Measurements from ENCODE around the gene CNOT10.
"Not testable (repeated sequence)": the region's sequence is repeated elsewhere in the genome, so short reads cannot be mapped to it uniquely, and the experiment has no call there.

The CNOT10 gene

GRCh38 chr3:32794487-32795308 is 109.7 kb downstream of the CNOT10 start:
- Histone ChIP-seq H3K4me1 (ENCODE audit: control insufficient read depth, insufficient read depth, low read length) (peaks cover 25% of the 10 kb centered on the region; the same call in 1 of the 2 replicates), H3K9me3 (ENCODE audit: control insufficient read depth, insufficient read depth, low read depth, low read length) (no peaks in the 10 kb centered on the region), H3K9ac (ENCODE audit: low read length) (peak overlapping the region; percentile 88), H3K27ac (ENCODE audit: low read depth, low read length) (no peak overlapping the region; the same call in 1 of the 2 replicates), H3K4me3 (ENCODE audit: low read depth, low read length) (peak overlapping the region; percentile 59; the same call in 1 of the 2 replicates), H3K36me3 (ENCODE audit: control insufficient read depth, insufficient read depth, low read length) (peaks cover 3% of the 10 kb centered on the region; the same call in 1 of the 2 replicates), H3K27me3 (ENCODE audit: control insufficient read depth, insufficient read depth, low read length) (no peaks in the 10 kb centered on the region)

- not testable (repeated sequence) for H3K36me3 ChIP-seq (ENCODE audit: control insufficient read depth, insufficient read depth, low read length); H3K9me3 ChIP-seq (ENCODE audit: control insufficient read depth, insufficient read depth, low read depth, low read length); H3K27me3 ChIP-seq (ENCODE audit: control insufficient read depth, insufficient read depth, low read length)
- peak overlapping the region; percentile 88 for H3K9ac ChIP-seq (ENCODE audit: low read length)
- H3K4me1 ChIP-seq (ENCODE audit: control insufficient read depth, insufficient read depth, low read length) = peaks cover 33% of the 10 kb centered on the region
- H3K27ac ChIP-seq (ENCODE audit: low read depth, low read length) = peak overlapping the region; percentile 62; the same call in 1 of the 2 replicates
- peak overlapping the region; percentile 59; the same call in 1 of the 2 replicates for H3K4me3 ChIP-seq (ENCODE audit: low read depth, low read length)
Measured at GRCh38 chr3:32796384-32796950, 111.5 kb downstream of the CNOT10 start.

GRCh38 chr3:32797776-32798175 is 112.8 kb downstream of the CNOT10 start:
- H3K9me3 ChIP-seq (ENCODE audit: control insufficient read depth, insufficient read depth, low read depth, low read length) = no peaks in the 10 kb centered on the region
- no peak overlapping the region for H3K4me3 ChIP-seq (ENCODE audit: low read depth, low read length)
- peaks cover 2% of the 10 kb centered on the region; the same call in 1 of the 2 replicates for H3K36me3 ChIP-seq (ENCODE audit: control insufficient read depth, insufficient read depth, low read length)
- H3K4me1 ChIP-seq (ENCODE audit: control insufficient read depth, insufficient read depth, low read length) = peaks cover 28% of the 10 kb centered on the region
- H3K9ac ChIP-seq (ENCODE audit: low read length) = no peak overlapping the region
- H3K27me3 ChIP-seq (ENCODE audit: control insufficient read depth, insufficient read depth, low read length) = no peaks in the 10 kb centered on the region
- no peak overlapping the region; the same call in 1 of the 2 replicates for H3K27ac ChIP-seq (ENCODE audit: low read depth, low read length)

- H3K9ac ChIP-seq (ENCODE audit: low read length); H3K4me3 ChIP-seq (ENCODE audit: low read depth, low read length); H3K27ac ChIP-seq (ENCODE audit: low read depth, low read length); H3K27me3 ChIP-seq (ENCODE audit: control insufficient read depth, insufficient read depth, low read length); H3K9me3 ChIP-seq (ENCODE audit: control insufficient read depth, insufficient read depth, low read depth, low read length); H3K36me3 ChIP-seq (ENCODE audit: control insufficient read depth, insufficient read depth, low read length): not testable (repeated sequence)
- peaks cover 16% of the 10 kb centered on the region for H3K4me1 ChIP-seq (ENCODE audit: control insufficient read depth, insufficient read depth, low read length)
Measured at GRCh38 chr3:32801440-32801839, 116.5 kb downstream of the CNOT10 start.

DNA sequence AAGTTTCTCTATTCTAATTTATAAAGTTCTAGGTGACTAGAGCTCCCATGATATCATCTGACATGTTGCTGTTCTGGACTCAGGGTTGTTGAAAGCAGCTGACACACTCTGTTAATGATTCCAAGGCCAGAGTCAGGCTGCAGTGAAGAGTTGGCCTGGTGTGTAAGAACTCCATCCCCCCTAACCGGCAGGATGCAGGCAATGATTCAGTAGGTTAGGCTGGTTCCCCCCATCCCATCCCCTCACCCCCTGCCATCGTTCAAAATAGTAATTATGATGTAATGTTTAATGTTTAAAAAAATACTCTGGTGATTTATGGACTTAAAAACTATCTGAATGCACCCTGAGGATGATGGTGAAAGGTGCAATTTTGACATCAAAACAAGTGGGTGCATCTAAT is 128.2 kb downstream of the CNOT10 start:
- H3K4me3 ChIP-seq (ENCODE audit: low read depth, low read length) = no peak overlapping the region
- peaks cover 9% of the 10 kb centered on the region for H3K36me3 ChIP-seq (ENCODE audit: control insufficient read depth, insufficient read depth, low read length)
- no peaks in the 10 kb centered on the region for H3K9me3 ChIP-seq (ENCODE audit: control insufficient read depth, insufficient read depth, low read depth, low read length)
- H3K4me1 ChIP-seq (ENCODE audit: control insufficient read depth, insufficient read depth, low read length) = peaks cover 30% of the 10 kb centered on the region
- no peak overlapping the region for H3K27ac ChIP-seq (ENCODE audit: low read depth, low read length)
- H3K9ac ChIP-seq (ENCODE audit: low read length) = no peak overlapping the region
- no peaks in the 10 kb centered on the region for H3K27me3 ChIP-seq (ENCODE audit: control insufficient read depth, insufficient read depth, low read length)

DNA sequence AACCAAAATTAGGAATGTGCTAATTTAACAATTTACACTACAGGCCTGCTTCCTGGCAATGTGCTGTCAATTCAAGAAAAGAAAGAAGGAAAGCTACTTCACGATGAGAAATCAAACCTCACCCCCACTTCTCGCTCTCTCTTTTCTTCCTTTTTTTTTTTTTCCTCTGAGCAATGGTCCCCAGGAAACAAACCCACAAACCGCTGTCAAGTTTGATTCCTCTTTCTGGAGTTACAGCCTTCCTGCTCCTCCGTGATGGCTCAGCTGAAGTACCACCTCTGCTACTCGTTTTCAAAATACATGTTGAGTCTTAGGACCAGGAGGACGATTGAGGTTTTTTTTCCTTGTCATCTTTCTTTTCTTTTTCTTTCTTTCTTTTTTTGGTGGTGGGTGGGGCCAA is 129.4 kb downstream of the CNOT10 start:
- H3K9ac ChIP-seq (ENCODE audit: low read length) = peak overlapping the region; percentile 41
- H3K9me3 ChIP-seq (ENCODE audit: control insufficient read depth, insufficient read depth, low read depth, low read length) = no peaks in the 10 kb centered on the region
- H3K4me1 ChIP-seq (ENCODE audit: control insufficient read depth, insufficient read depth, low read length) = peaks cover 30% of the 10 kb centered on the region
- H3K4me3 ChIP-seq (ENCODE audit: low read depth, low read length) = peak overlapping the region; percentile 71
- no peaks in the 10 kb centered on the region for H3K27me3 ChIP-seq (ENCODE audit: control insufficient read depth, insufficient read depth, low read length)
- H3K27ac ChIP-seq (ENCODE audit: low read depth, low read length) = peak overlapping the region; percentile 96; the same call in 1 of the 2 replicates
- peaks cover 20% of the 10 kb centered on the region for H3K36me3 ChIP-seq (ENCODE audit: control insufficient read depth, insufficient read depth, low read length)

- peak overlapping the region; percentile 96 for H3K27ac ChIP-seq (ENCODE audit: low read depth, low read length)
- H3K36me3 ChIP-seq (ENCODE audit: control insufficient read depth, insufficient read depth, low read length) = peaks cover 36% of the 10 kb centered on the region
- no peaks in the 10 kb centered on the region for H3K9me3 ChIP-seq (ENCODE audit: control insufficient read depth, insufficient read depth, low read depth, low read length)
- peaks cover 30% of the 10 kb centered on the region for H3K4me1 ChIP-seq (ENCODE audit: control insufficient read depth, insufficient read depth, low read length)
- no peaks in the 10 kb centered on the region for H3K27me3 ChIP-seq (ENCODE audit: control insufficient read depth, insufficient read depth, low read length)
- peak overlapping the region; percentile 71 for H3K4me3 ChIP-seq (ENCODE audit: low read depth, low read length)
- peak overlapping the region; percentile 85 for H3K9ac ChIP-seq (ENCODE audit: low read length)
Measured at GRCh38 chr3:32815841-32816438, 131.0 kb downstream of the CNOT10 start.

DNA sequence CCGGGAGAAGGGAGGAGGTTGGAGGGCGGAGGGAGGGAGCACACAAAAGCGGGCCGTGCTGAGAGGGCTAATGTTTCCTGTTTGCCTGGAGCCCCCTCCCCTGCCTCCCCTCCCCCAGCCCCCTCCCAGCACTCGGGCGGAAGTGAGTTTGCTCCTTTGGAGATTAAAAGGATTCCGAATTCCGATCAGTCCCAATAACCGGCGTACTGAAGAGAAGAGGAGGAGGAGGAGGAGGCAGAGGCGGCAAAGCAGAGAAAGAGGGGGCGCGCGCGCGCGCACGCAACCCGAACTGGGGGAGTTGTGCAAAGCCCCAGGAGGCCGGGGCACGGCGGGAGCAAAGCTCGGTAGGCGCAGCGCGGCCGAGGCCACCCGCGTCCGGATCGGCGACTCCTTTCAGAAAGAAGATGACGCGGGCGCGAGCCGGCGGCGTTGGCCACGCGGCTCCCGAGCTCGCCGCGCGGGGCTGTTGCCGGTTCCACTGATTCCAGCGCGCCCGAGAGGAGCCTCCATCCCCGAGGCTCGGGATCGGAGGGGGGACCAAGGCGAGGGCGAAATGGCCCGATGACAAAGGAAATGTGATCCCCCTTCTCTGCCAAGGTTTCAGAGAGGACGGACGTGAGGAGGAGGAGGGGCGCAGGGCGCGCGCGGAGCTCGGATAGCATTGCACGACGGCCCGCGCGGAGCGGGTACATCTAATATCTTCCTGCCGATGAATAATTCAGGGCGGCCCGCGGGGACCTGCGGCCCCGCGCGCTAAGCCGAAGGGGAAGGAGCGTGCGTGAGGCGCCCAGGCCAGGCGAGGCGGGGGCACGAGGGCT is 131.7 kb downstream of the CNOT10 start:
- Histone ChIP-seq H3K4me3 (ENCODE audit: low read depth, low read length) (peak overlapping the region; percentile 98), H3K27me3 (ENCODE audit: control insufficient read depth, insufficient read depth, low read length) (no peaks in the 10 kb centered on the region), H3K27ac (ENCODE audit: low read depth, low read length) (peak overlapping the region; percentile 98), H3K9ac (ENCODE audit: low read length) (peak overlapping the region; percentile 99), H3K9me3 (ENCODE audit: control insufficient read depth, insufficient read depth, low read depth, low read length) (no peaks in the 10 kb centered on the region), H3K4me1 (ENCODE audit: control insufficient read depth, insufficient read depth, low read length) (peaks cover 30% of the 10 kb centered on the region), H3K36me3 (ENCODE audit: control insufficient read depth, insufficient read depth, low read length) (peaks cover 42% of the 10 kb centered on the region)

DNA sequence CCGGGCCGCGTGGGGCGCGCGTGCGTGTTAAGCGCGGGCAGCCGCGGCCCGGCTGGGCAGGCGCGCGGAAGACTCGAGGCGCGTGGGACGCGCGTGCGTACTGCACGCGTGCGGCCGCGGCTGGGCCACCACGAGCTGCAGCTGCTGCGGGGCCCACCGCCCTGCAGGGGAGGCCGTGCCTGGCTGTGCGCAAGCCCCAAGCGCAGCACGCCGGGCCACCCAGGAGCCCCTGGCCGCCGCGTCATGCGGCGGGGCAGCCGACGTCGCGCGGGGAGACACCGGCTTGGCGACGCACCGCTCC is 132.2 kb downstream of the CNOT10 start:
- no peaks in the 10 kb centered on the region for H3K9me3 ChIP-seq (ENCODE audit: control insufficient read depth, insufficient read depth, low read depth, low read length)
- H3K4me1 ChIP-seq (ENCODE audit: control insufficient read depth, insufficient read depth, low read length) = peaks cover 30% of the 10 kb centered on the region
- H3K27ac ChIP-seq (ENCODE audit: low read depth, low read length) = peak overlapping the region; percentile 98
- peak overlapping the region; percentile 98 for H3K4me3 ChIP-seq (ENCODE audit: low read depth, low read length)
- H3K36me3 ChIP-seq (ENCODE audit: control insufficient read depth, insufficient read depth, low read length) = peaks cover 47% of the 10 kb centered on the region
- H3K27me3 ChIP-seq (ENCODE audit: control insufficient read depth, insufficient read depth, low read length) = no peaks in the 10 kb centered on the region
- H3K9ac ChIP-seq (ENCODE audit: low read length) = peak overlapping the region; percentile 99

DNA sequence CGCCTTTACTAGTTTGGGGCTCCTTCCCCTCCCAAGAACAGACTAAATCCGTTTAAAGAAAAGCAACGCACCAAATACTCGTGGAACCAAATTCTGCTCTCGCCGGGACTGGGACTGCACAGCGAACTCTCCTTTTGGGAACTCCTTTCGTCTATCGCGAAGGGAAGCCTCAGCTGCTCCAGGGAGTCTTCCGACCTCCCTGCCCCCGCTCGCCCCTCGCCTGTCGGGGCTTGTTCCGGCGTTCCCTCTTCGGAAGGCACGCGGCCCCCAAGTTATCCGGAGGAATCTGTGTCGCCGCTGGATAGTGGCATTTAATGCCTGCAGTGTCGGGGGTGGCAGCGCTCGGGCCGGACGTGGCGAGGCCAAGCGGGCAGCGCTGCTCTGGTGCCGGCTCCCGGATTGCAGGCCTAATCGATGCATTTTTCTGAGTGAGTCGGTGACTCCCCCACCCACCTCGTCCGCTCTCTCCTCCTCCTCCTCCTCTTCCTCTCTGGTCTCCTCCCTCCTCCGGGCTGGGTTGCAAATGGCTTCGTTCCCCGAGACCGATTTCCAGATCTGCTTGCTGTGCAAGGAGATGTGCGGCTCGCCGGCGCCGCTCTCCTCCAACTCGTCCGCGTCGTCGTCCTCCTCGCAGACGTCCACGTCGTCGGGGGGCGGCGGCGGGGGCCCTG is 132.7 kb downstream of the CNOT10 start, which contains the start of gene TRIM71:
TRIM71 (plus strand) TSS at position 440 of the 671 bp plus-strand sequence; CDS start at position 524, 84 bp downstream.
- peaks cover 30% of the 10 kb centered on the region for H3K4me1 ChIP-seq (ENCODE audit: control insufficient read depth, insufficient read depth, low read length)
- peak within 1 kb of the TSS; percentile 98 for H3K27ac ChIP-seq (ENCODE audit: low read depth, low read length)
- no peaks in the 10 kb centered on the region for H3K27me3 ChIP-seq (ENCODE audit: control insufficient read depth, insufficient read depth, low read length)
- peak within 1 kb of the TSS; percentile 99 for H3K9ac ChIP-seq (ENCODE audit: low read length)
- peak within 1 kb of the TSS; percentile 98 for H3K4me3 ChIP-seq (ENCODE audit: low read depth, low read length)
- H3K9me3 ChIP-seq (ENCODE audit: control insufficient read depth, insufficient read depth, low read depth, low read length) = no peaks in the 10 kb centered on the region
- peaks cover 52% of the 10 kb centered on the region for H3K36me3 ChIP-seq (ENCODE audit: control insufficient read depth, insufficient read depth, low read length)
